ENCODE measurements around the gene IFNLR1.

Gene IFNLR1

DNA sequence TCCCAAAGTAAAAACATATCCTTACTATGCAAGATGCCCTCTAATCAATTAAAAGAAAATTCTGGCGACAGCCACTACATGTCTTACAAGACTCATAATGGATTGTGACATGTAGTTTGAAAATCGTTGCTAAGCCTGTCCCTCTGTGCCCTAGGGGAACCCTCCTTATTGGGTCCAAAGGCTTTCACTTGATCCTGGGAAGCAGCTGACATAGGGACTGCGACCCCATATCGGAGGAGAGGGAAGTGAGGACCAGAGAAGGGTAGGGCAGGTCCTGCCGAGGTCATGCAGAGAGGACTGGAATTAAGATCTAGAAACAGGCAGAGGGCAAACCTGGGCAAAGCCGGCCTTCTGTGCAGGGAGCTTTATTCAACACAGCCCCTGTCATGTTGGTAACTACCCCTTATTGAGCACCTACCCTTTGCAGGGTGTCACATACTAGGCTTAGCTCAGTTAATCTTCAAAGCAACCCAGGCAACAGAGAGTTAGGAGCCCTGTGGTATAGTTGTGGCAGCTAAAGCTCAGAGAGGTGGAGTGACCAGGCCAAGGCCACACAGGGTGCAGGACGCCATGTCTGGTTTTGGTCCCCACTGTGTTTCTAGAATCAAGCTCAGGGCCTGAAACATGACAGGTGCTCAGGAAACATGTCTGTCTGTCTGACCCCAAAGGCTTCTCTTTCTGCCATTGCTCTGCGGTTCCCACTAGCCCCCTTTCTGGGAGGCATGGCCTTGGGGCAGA lies 18.4 kb upstream of the IFNLR1 start:
- no peak for DNase-seq

DNA sequence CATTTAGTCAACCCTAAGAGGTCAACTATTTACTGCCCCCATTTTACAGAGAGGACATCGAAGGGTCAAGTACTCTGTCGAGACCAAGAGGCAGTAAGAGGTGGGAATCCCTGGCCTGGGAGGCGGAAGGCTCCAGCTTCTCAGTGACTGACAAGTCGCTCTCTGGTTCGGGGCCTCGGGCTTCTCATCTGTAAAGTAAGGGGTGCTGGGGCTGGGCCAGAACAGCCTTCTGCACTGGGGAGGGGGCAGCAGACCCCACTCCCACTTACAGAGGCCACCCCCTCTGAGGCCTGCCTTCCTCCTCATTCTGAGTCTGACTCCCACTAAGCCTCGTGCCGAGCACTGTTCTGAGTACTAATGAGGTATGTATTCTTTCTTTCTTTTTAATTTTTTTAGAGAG lies 17.0 kb upstream of the IFNLR1 start:
- DNase-seq, result no peak

DNA sequence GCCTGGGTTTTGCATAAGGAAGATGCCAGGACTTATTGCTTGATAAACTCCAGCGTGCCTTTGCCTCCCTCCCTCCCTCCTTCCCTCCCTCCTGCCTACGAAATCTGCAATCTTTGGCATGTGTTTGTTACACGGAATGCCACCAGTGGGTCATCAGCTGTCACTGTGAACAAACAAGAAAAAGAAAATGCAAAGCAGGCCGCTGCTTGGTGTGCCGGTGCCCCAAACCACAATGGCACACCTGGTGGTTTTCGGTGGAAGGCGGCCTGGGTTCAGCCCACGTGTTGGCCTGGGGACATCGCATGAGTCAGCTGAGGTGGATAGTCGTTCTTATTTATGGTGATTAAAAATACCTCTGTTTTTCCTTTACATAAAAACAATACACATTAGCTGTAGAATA lies 16.3 kb upstream of the IFNLR1 start:
- no peak for DNase-seq

DNA sequence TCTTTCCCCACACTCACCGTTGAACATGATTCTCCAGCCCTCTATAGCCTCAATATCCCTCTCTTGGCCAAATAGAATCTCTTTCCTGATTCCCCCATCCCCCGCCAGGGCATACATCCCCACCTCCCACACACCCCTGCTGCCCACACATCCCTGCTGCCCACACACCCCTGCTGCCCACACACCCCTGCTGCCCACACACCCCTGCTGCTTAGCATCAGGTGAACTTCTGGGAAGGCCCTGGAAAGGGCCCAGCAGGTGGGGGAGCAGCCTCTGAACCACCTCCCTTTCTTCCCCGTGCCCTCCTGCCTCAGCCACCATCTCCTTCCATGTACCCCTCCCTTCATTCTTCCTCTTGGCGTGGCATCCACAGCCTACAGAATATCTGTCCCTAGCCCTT lies 15.9 kb upstream of the IFNLR1 start:
- DNase-seq, result no peak

DNA sequence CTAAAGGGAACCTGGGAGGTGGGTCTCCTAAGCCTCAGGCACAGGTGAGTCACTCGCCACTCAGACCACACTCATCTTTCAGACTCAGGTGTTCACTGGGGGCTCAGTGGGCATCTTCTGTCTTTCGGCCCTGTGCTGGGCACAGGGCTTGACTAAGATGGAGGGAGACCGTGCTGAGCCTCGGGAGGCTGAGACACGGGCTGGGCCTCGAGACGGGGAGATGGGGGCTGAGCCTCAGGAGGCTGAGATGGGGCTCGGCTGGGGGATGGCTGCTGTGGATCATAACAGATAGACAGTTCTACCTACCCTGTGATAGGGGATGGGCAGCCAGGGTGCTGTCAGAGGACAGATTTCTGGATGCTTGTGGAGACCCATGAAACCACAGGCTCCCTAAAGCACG lies 15.5 kb upstream of the IFNLR1 start:
- no peak for DNase-seq

DNA sequence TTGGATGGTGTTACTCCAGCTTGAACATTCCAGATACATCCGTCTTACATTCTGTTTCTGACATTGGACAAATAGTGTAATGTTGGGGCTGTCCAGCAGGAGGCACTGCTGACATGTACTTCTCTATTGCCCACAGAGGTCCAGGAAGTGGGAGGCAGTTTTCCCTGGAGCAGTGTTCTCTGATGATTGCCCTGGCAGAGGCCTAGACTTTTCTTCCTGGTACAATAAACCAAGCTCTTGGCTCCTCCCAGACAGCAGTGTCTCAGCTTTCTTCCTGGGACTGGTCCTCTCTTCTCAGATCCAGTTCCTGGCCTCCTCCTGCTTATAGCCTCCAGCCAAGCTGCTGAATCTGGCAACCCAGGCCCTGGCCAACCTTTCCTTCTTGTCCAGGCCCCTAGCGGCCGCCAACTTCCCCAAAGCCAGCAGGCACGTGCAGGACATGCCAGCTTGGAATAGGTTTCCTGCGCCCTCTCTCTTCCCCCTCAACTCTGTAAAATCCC lies 14.9 kb upstream of the IFNLR1 start:
- DNase-seq, result peak; percentile 55

DNA sequence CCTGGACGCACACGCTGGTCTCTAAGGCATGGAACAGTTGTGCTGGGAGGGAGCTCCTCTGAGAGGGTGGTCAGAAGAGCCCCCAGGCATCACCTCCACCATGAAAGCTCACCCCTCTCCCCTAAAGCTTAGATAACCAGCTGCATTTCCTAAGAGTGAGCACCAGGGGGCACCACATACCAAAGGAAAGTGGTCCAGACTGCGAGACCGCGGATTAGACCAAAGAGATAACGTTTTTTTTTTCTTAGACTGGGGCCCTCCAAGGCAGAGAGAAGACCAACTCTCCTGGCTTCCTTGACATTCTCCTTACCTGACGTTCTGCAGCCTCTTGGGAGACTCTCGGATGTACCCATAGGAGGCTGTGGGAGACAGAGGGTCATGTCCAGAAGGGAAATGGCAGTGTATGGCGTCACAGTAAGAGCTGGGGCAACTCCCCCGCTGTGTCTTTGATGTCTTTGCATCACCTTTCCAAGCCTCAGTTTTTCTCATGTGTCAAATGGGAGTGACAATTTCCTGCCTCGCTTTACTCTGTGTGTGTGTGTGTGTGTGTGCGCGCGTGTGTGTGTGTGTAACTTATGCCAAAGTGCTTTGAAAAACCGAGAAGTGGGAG lies 12.3 kb upstream of the IFNLR1 start:
- DNase-seq, result peak; percentile 77

DNA sequence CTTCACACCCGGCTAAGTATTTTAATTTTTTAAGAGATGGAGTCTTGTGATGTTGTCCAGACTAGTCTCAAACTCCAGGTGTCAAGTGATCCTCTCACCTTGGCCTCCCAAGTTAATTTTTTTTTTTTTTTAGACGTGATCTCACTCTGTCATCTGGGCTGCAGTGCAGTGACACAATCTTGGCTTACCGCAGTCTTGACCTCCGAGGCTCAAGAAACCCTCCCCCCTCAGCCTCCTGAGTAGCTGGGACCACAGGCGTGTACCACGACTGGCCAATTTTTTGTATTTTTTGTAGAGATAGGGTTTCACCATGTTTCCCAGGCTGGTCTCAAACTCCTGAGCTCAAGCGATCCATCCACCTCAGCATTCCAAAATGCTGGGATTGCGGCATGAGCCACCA lies 11.7 kb upstream of the IFNLR1 start:
- no peak for DNase-seq

DNA sequence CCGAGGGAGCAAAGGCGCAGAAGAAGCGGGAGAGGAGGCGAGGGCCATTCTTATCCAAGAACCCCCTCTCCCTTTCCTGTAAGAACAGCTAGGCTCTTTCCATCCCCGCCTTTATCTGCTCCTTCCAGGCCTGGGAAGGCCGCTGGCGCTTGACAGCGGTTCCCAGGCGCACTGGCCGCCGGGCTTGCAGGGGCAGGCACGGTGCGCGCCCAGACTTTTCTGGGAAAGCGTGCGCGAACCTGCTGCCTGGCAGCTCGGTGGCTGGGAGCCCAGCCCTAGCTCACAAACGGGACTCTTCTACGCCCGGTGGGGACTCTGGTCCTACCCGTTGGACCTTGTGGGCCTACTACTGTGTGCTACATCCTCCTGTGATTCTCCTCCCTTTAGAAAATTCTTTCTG lies 8.8 kb upstream of the IFNLR1 start:
- no peak for DNase-seq

DNA sequence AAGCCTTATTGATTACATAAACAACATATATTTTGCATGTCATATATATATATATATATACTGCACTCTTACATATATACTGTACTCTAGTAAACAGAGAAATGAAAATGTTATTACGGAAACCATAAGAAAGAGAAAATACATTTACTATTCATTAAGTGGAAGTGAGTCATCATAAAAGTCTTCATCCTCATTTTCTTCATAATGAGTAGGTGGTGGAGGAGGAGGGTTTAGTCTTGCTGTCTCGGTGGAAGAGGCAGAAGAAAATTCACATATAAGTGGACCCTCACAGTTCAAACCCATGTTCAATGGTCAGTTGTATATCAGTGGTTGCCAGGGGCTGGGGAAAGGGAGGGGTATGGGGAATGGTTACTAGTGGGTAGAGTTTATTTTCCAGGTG lies 8.0 kb upstream of the IFNLR1 start:
- DNase-seq, result no peak

DNA sequence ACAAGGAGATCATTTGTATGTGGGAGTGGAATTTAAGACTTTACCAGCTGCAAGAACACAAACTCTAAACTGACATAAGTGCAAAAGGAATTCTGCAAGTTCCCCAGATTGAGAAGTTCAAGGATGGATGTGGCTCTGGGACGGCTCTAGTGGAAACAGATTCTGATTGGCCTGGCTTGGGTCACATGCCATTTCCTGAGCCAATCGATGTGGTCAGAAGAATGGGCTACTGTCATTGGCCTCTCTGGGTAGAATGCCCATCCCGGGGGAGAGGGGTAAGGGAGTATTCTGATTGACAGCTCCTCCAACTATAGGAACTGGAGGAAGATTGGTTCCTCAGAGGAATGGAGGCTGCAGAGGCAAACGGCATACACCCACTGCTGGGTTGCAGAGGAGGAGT lies 6.0 kb upstream of the IFNLR1 start:
- no peak for DNase-seq

DNA sequence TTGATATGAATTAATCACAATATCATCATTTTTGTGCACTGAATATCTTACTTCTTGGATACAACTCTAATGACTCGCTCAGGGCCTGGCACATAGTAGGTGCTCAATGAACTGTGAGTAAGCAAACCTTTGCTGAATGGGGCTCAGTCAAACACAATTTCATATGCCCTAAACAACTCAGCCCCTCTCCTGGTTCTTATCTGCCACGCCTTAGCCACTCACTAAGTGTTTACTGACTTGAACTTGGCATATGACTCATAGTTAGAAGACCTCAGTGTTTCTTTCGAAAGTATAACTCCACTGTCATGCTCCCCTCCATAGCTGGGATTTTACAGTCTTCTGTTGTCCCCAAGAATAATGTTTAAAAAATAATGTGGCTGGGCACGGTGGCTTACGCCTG lies 4.8 kb upstream of the IFNLR1 start:
- DNase-seq, result no peak

DNA sequence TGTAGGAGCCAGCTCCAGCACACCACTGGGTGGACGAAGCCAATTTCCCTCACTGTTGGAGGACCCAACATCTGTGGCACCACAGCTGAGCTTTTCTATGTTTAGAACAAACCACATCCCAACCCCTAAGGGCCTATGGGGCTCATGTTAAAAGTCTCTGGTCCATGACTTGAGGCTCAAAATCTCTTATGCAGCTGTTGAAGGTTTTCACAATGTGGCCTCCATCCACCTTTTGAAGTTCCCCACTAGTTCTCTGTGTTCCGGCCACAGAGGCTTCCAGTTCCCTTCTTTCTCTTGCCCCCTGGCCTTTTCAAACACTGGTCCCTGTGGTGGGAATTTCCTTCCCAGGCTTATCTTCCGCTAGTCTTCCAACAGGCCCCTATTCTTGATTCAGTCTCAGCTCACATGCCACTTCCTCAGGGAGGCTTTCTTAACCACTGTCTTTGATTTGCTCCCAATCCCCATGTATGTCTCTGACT lies 3.9 kb upstream of the IFNLR1 start:
- DNase-seq, result no peak

DNA sequence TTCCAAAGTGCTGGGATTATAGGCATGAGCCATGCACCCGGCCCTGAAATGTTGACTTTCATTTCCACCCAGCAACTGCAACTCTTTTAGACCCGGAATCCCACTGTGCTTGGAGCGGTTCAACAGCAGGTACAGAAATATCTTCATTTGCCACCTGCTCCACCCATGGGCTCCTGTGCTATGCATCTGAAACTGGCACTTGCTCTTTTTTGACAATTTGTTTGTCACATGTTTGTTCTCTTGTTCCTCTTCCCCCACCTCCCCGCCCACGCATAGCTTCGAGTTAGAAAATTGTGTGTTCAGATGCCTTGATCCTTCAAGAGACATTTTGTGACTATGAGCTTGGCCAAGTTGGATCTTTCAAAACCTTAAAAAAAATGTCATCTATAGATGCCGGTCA lies 2.4 kb upstream of the IFNLR1 start:
- DNase-seq, result peak; percentile 39

DNA sequence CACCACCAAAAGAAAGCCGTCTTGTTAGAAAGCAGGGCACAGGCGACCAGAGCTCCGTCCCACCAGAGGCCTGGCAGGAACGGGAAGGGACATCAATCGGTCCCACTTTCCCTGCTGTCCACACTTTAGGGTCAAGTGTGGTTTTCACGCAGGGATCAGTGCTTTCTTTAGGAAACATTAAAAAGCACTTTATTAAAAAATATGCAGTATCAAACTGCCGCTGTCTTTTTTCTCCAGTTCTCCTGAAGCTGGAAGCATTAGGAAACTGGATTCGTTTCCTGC lies 437 bp downstream of the IFNLR1 start:
- DNase-seq, result no peak

DNA sequence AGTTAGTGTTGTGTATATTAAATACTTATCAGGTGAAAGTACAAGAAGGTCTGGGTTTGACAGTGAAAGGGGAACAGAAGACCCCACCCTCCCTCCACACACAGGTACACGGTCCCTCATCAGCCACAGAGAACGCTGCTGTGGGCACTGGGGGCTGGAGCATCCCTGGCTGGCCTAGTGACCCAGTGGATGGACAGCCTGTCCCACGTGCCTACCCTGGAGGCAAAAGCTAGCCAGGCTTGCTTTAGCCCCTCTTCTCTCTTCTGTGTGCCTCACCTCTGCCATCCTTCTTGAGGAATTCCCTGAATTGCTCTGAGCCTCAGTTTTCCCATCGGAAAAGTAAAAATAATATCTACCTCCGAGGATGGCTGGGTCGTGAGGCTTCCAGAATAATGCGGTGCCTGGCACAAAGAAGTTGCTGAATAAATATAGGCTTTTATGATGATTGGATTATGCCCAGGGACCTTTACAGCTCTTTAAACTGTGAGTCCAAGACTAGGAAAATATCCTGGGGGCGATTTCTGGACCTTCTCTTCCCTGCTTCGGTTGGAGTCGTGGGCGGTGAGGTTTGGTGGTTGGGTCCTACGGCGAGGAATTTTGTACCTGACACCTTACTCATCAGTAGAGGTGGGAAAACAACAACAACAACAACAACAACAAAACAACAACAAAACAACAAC lies 918 bp downstream of the IFNLR1 start:
- DNase-seq, result no peak

DNA sequence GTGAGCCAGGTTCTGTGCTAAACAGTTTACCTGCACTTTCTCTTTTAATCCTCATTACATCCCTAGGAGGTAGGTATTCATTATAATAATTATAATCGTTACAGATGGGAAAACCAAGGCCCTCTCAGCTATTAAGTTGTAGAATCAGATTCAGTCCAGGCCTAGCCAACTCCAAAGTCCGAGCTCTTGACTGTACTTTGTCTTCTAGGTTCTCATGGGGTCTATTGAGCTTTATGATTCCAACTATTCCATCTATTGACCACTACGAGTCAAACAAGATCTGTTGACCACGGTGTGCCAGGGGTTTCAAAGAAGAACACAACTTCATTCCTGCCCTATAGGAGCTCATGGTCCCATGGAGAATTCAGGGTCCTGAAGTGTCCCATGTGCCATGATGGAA lies 2.0 kb downstream of the IFNLR1 start:
- DNase-seq, result no peak

DNA sequence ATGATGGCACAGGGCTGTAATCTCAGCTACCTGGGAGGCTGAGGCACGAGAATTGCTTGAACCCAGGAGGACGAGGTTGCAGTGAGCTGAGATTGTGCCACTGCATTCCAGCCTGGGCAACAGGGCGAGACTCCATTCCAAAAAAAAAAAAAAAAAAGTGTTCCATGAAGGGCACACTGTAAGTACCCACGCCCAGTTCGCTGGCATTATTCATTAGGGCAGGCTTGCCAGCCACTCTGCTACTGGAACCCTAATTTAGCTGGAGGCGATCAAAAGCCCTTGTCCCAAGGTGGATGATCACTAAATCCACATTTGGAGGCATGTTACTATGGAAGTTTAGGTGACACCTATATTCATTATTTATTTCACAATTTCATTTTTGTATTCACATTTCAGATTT lies 5.0 kb downstream of the IFNLR1 start:
- no peak for DNase-seq

DNA sequence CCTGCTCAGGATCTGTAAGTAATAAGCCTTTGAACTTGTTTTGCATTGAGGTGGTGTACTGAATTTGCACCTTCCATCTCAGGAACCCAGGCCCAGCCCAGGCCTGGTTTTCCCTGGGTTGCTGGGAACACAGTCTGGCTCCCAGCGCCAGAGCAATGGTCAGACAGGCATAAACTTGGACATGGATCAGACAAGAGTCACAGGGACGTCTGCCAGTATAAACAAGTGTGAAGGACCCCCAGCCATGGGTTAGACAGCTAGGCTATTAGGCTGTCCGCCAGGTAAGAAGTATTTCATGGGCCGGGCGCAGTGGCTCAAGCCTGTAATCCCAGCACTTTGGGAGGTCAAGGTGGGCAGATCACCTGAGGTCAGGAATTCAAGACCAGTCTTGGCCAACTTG lies 5.5 kb downstream of the IFNLR1 start:
- DNase-seq, result no peak

DNA sequence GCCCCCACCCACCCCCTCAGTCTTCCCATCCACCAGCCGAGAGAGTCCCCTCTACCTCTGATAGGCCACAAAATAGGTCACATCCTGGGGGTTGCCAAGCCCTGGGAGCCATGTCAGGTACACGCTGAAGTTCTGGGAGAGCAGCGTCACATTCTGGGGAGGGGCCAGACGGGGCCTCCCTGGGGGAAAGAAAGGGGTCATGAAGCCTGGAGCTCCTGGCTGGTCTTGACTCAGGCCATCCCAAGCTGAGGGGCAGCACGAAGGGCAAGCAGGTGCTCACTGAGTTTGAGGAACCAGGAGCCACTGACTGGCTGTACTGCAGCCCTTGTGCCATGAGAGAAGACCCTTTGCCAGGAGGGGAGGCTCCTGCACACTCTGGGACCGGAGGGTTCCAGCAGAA lies 6.4 kb downstream of the IFNLR1 start:
- no peak for DNase-seq

DNA sequence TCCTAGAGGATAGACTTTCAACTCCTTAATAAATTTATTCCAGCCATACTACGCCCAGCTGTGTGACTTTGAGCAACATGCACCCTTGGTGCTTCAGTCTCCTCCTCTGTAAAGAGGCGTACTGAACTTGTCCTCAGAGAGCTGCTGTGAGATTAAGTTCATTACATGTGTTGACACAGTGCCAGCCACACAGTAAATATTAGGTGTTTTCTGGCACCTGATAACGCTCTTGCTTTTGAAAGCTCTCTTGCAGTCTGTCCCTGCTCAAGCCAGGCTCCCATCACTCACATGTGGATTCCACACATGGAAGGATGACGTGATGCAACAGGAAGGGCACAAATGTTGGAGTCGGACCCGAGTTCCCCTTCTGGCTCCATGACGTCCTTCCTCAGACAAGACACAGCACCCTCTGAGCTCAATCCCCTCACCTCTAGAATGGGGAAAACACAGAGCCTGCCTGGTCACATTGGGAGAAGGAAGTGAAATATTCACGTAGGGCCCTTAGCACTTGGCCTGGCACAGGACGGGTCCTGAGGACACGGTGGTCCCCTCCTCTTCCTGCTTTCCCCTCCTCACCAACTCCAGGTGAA lies 7.7 kb downstream of the IFNLR1 start:
- no peak for DNase-seq

DNA sequence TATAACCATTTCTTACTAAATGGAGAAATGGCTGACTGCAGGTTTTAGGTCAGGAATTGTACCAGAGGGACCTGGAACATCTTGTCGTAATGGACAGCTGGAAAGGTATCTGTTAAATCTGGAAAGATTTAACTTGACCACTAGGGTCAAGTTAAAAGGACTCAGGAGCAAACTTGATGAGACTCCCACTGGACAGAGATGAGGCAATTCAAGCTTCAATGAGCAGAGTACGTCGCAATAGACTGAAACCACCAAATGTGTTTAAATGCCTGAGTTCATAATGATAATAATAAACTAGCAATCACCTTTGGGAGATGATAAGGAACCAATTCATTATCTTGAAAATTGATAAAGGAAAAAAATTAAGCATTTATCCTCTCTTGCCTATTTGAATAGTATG lies 8.7 kb downstream of the IFNLR1 start:
- DNase-seq, result no peak

DNA sequence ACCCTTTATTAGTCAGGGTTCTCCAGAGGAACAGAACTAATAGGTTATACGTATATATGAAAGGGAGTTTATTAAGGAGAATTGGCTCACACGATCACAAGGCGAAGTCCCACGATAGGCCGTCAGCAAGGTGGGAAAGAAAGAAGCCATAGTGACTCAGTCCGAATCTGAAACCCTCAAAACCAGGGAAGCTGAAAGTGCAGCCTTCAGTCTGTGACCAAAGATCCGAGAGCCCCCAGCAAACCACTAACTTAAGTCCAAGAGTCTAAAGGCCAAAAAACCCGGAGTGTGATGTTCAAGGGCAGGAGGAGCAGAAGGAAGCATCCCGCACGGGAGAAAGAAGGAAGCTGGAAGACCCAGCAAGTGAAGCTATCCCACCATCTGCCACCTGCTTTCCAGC lies 9.9 kb downstream of the IFNLR1 start:
- no peak for DNase-seq
